Activated T-helper 2 cell treated with anti-CD3 and anti-CD28 coated beads, Interferon-gamma antibody, Interleukin-2, Interleukin-4, amounts not matched to agents 10 μg/mL and 5 μg/mL and 100 μg/mL, durations not matched to agents 14 hours and 24 hours and 36 hours (primary cell): ENCODE measurements around the gene PRKCG. TPM values are rescaled to one million over a fixed set of nuclear protein-coding genes. Genes with fewer than 3 reads are reported as not detected.

Experiments used
- DNase-seq: peaks from one replicate; pipeline ENCODE4 v3.0.0; 2021; ENCODE audit warnings: low spot score
- H3K27ac Mint-ChIP-seq: one replicate; pipeline ENCODE4 v1.8.0; 2021; ENCODE audit warnings: mixed read lengths
- H3K27me3 Mint-ChIP-seq: one replicate; pipeline ENCODE4 v1.8.0; 2021; ENCODE audit warnings: low read depth, mixed read lengths
- H3K36me3 Mint-ChIP-seq: one replicate; pipeline ENCODE4 v1.8.0; 2021; ENCODE audit warnings: low read depth, mixed read lengths
- H3K4me1 Mint-ChIP-seq: one replicate; pipeline ENCODE4 v1.8.0; 2021; ENCODE audit warnings: low read depth, mixed read lengths
- H3K4me3 Mint-ChIP-seq: one replicate; pipeline ENCODE4 v1.8.0; 2021; ENCODE audit warnings: low read depth, mild to moderate bottlenecking, moderate library complexity, mixed read lengths
- H3K9me3 Mint-ChIP-seq: one replicate; pipeline ENCODE4 v1.8.0; 2021; ENCODE audit warnings: mixed read lengths
- intact Hi-C: fragments of 100-400 bp; cut with micrococcal nuclease; formaldehyde crosslinking; loops from one replicate; pipeline ENCODE4 v1.15.1; 2023
- total RNA-seq: library from RNA; stranded (reverse); gene quantifications from 2 replicates; pipeline ENCODE4 v1.2.3, GENCODE V29; 2022

Gene PRKCG
- total RNA-seq, 1 donor from 2014 or later = not detected

DNA sequence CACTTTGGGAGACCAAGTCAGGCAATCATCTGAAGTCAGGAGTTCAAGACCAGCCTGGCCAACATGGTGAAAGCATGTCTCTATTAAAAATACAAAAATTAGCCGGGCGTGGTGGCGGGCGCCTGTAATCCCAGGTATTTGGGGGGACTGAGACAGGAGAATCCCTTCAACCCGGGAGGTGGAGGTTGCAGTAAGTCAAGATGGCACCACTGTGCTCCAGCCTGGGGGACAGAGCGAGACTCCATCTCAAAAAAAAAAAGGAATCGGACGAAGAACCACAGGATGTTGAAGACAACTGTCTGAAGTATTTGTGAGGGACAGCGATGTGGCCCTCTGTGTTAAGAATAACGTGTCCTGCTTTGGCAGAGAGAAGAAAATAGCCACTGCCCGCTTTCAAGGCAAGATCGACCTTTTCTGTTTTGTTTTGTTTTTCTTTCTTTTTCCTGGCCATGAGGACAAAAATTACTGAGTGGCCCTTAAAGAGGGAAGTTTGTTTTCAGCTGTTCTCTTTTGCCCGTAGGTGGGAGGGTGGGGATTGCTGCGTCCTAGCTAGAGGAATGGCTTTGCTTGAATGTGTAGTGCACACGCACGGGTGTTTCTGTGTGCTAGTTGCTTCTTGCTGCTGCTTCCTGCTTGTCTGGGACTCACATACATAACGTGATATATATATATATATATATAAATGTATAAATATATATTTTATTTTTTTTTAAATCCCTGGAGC, 6.2 kb upstream of the PRKCG start:
- peak overlapping the region; percentile 19 for H3K27ac Mint-ChIP-seq
- intact Hi-C loops = no loop called here
- no peak overlapping the region for H3K4me3 Mint-ChIP-seq
- no peaks in the 10 kb centered on the region for H3K27me3 Mint-ChIP-seq
- H3K4me1 Mint-ChIP-seq = peaks cover 52% of the 10 kb centered on the region
- H3K36me3 Mint-ChIP-seq = peaks cover 46% of the 10 kb centered on the region
- no peak for DNase-seq
- H3K9me3 Mint-ChIP-seq = no peaks in the 10 kb centered on the region

- DNase-seq = no peak
- H3K4me1 Mint-ChIP-seq = peaks cover 45% of the 10 kb centered on the region
- H3K4me3 Mint-ChIP-seq = no peak overlapping the region
- peaks cover 38% of the 10 kb centered on the region for H3K36me3 Mint-ChIP-seq
- intact Hi-C loops = no loop called here
- H3K27me3 Mint-ChIP-seq = no peaks in the 10 kb centered on the region
- H3K9me3 Mint-ChIP-seq = no peaks in the 10 kb centered on the region
- H3K27ac Mint-ChIP-seq = peak overlapping the region; percentile 7
Measured at GRCh38 chr19:53876651-53877224, 5.3 kb upstream of the PRKCG start.

- H3K4me3 Mint-ChIP-seq = no peak overlapping the region
- peak; percentile 50 for DNase-seq
- peaks cover 45% of the 10 kb centered on the region for H3K4me1 Mint-ChIP-seq
- no peaks in the 10 kb centered on the region for H3K27me3 Mint-ChIP-seq
- peaks cover 38% of the 10 kb centered on the region for H3K36me3 Mint-ChIP-seq
- no peaks in the 10 kb centered on the region for H3K9me3 Mint-ChIP-seq
- intact Hi-C loops = no loop called here
- H3K27ac Mint-ChIP-seq = peak overlapping the region; percentile 7
Measured at GRCh38 chr19:53877361-53877766, 4.6 kb upstream of the PRKCG start.

GRCh38 chr19:53878776-53879139, 3.2 kb upstream of the PRKCG start:
- no peak for DNase-seq
- peaks cover 28% of the 10 kb centered on the region for H3K36me3 Mint-ChIP-seq
- peaks cover 37% of the 10 kb centered on the region for H3K4me1 Mint-ChIP-seq
- intact Hi-C loops = loop anchor here (1.0 kb wide), 1 partner anchor 9 kb away; no protein-coding TSS in a partner anchor
- no peak overlapping the region for H3K4me3 Mint-ChIP-seq
- peaks cover 8% of the 10 kb centered on the region for H3K27me3 Mint-ChIP-seq
- H3K9me3 Mint-ChIP-seq = no peaks in the 10 kb centered on the region
- H3K27ac Mint-ChIP-seq = no peak overlapping the region

DNA sequence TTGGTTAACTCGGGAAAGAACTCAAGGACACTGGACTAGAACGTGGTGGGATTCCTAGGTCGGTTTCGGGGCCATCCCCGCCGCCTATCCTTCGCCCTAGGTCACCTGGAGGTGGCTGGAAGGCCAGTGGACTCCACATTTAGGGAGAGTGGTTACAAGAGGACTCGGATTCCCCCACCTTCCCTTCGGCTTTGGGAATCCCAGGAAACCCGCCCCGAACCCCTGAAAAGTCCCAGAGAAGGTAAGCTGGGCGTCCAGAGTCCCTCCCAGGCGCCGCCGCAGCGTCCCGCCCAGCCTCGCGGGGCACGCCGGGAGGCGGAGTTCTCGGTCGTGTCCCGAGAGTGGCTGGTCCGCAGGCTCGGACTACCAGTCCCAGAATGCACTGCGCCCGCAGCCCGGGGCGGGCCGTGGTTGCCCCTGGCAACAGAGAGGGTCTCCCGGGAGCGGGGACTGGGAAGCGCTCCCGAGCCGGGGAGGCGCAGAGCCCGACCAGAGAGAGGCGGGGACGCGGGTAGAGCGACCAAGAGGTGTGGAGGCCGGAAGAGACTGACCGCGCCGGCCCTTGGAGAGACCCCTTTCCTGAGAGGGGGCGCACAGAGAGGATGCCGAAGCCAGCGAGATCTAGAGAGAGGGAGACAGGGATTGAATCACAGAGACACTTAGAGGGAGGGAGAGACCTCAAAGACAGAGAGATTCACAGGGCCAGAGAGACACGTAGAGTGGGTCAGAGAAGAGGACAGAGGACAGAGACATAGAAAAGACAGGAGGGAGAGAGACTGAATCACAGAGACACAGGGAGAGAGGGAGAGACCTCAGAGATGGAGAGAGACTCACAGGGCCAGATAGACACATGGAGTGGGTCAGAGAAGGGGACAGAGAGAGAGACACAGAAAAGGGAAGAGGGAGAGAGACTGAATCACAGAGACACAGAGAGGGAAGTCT, 2.6 kb upstream of the PRKCG start:
- intact Hi-C loops = loop anchor here (1.0 to 2.0 kb wide), 2 partner anchors 10 to 37 kb away; no protein-coding TSS in a partner anchor
- Mint-ChIP-seq H3K4me1 (peaks cover 33% of the 10 kb centered on the region), H3K27me3 (peaks cover 12% of the 10 kb centered on the region), H3K9me3 (no peaks in the 10 kb centered on the region), H3K27ac (no peak overlapping the region), H3K36me3 (peaks cover 22% of the 10 kb centered on the region), H3K4me3 (no peak overlapping the region)
- DNase-seq = peak; percentile 75

GRCh38 chr19:53880711-53881481, 1.1 kb upstream of the PRKCG start:
- peaks cover 23% of the 10 kb centered on the region for H3K27me3 Mint-ChIP-seq
- H3K9me3 Mint-ChIP-seq = no peaks in the 10 kb centered on the region
- no peak overlapping the region for H3K27ac Mint-ChIP-seq
- H3K4me1 Mint-ChIP-seq = peaks cover 22% of the 10 kb centered on the region
- peaks cover 12% of the 10 kb centered on the region for H3K36me3 Mint-ChIP-seq
- no peak for DNase-seq
- intact Hi-C loops = loop anchor here (2.0 kb wide), 1 partner anchor 38 kb away; no protein-coding TSS in a partner anchor
- no peak overlapping the region for H3K4me3 Mint-ChIP-seq

GRCh38 chr19:53882391-53883050, 524 bp downstream of the PRKCG start:
- intact Hi-C loops = loop anchor here (2.0 kb wide), 1 partner anchor 30 kb away; no protein-coding TSS in a partner anchor
- no peaks in the 10 kb centered on the region for H3K36me3 Mint-ChIP-seq

DNA sequence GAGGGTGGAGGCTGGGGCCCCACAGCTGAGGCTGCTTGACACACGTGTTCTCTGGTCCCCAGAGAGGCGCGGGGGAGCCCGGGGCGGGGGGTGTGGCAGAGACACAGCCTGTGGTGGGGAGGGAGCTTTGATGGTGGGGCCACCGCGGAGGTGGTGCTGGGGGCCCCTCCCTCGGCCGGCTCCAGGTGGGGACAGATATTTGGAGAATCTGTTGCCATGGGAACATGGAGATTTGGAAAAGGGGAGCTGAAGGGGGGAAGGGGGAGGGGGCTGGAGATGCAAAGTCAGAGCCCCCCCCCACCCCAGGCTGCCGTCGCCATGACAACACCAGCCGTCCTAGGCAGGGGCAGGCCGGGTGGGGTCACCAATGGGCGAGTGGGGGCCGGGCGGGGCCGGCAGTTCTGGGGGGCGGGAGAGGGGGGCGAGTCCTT, 1.2 kb downstream of the PRKCG start:
- no peak overlapping the region for H3K27ac Mint-ChIP-seq

More at GRCh38 chr19:53882391-53883050, 524 bp downstream of the PRKCG start:
- Mint-ChIP-seq H3K27ac (no peak overlapping the region), H3K4me3 (peak overlapping the region; percentile 30), H3K9me3 (no peaks in the 10 kb centered on the region), H3K4me1 (peaks cover 11% of the 10 kb centered on the region), H3K27me3 (peaks cover 23% of the 10 kb centered on the region)
- no peak for DNase-seq

GRCh38 chr19:53883741-53884140, 1.7 kb downstream of the PRKCG start:
- Mint-ChIP-seq H3K4me3 (no peak overlapping the region), H3K36me3 (no peaks in the 10 kb centered on the region), H3K27me3 (peaks cover 23% of the 10 kb centered on the region), H3K9me3 (no peaks in the 10 kb centered on the region), H3K4me1 (peaks cover 7% of the 10 kb centered on the region), H3K27ac (no peak overlapping the region)
- no peak for DNase-seq
- intact Hi-C loops = loop anchor here (2.0 kb wide), 1 partner anchor 31 kb away; no protein-coding TSS in a partner anchor

More for the DNA sequence above, 1.2 kb downstream of the PRKCG start:
- Mint-ChIP-seq H3K9me3 (no peaks in the 10 kb centered on the region), H3K27me3 (peaks cover 23% of the 10 kb centered on the region), H3K36me3 (no peaks in the 10 kb centered on the region), H3K4me3 (no peak overlapping the region), H3K4me1 (peaks cover 9% of the 10 kb centered on the region)
- intact Hi-C loops = loop anchor here (2.0 kb wide), 1 partner anchor 30 kb away; no protein-coding TSS in a partner anchor
- DNase-seq = no peak

- intact Hi-C loops = no loop called here
- no peak for DNase-seq
- H3K4me1 Mint-ChIP-seq = peaks cover 4% of the 10 kb centered on the region
Measured at GRCh38 chr19:53884256-53884655, 2.3 kb downstream of the PRKCG start.

DNA sequence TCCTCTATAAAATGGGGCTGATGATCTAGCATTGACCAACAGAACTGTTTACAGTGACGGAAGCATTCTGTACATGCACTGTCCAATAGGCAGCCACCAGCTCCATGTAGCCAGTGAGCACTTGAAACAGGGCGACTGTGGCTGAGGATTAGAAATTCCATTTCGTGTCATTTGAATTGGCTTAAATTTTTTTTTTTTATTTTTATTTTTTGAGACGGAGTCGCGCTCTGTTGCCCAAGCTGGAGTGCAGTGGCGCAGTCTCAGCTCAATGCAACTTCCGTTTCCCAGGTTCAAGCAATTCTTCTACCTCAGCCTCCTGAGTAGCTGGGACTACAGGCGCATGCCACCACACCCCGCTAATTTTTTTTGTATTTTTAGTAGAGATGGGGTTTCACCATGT, 3.0 kb downstream of the PRKCG start:
- H3K27ac Mint-ChIP-seq = no peak overlapping the region
- H3K4me3 Mint-ChIP-seq = no peak overlapping the region
- H3K4me1 Mint-ChIP-seq = peaks cover 4% of the 10 kb centered on the region
- no peaks in the 10 kb centered on the region for H3K9me3 Mint-ChIP-seq
- no peaks in the 10 kb centered on the region for H3K36me3 Mint-ChIP-seq
- intact Hi-C loops = no loop called here
- no peak for DNase-seq
- H3K27me3 Mint-ChIP-seq = peaks cover 23% of the 10 kb centered on the region

More at GRCh38 chr19:53884256-53884655, 2.3 kb downstream of the PRKCG start:
- Mint-ChIP-seq H3K27me3 (peaks cover 23% of the 10 kb centered on the region), H3K9me3 (no peaks in the 10 kb centered on the region), H3K36me3 (no peaks in the 10 kb centered on the region), H3K4me3 (no peak overlapping the region), H3K27ac (no peak overlapping the region)
